ENCODE results near the gene PDE4B.
"Not testable (repeated sequence)": the region's sequence is repeated elsewhere in the genome, so short reads cannot be mapped to it uniquely, and the experiment has no call there.

Gene PDE4B

DNA sequence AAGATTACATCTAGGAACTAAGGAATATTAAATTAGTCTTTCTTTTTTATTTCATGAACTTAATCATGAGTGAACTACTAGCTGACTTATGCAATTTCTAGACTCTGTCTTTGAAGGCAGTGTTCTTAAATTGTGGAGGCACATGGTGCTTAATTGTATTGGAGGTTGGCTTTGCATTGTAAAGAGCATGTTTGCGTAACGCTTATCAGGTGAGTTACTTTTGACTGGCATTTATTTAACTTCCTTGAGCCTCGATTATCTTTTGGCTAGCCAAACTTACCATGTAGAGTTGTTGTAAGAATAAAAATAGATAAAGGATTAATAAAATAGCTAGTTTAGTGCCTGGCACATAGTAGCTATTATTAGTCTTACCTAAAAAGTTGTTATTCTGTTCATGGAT, 262.4 kb downstream of the PDE4B start:
- DNase-seq (ENCODE audit: low spot score) = no peak

DNA sequence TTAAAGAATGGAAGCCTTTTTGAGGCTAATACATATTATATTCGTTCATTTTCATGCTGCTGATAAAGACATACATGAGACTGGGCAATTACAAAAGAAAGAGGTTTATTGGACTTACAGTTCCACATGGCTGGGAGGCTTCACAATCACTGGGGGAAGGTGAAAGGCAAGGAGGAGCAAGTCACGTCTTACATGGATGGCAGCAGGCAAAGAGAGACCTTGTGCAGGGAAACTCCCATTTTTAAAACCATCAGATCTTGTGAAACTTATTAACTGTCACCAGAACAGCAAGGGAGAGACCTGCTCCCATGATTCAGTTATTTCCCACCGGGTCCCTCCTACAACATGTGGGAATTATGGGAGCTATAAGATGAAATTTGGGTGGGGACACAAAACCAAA, 264.8 kb downstream of the PDE4B start:
- DNase-seq (ENCODE audit: low spot score) = not testable (repeated sequence)

DNA sequence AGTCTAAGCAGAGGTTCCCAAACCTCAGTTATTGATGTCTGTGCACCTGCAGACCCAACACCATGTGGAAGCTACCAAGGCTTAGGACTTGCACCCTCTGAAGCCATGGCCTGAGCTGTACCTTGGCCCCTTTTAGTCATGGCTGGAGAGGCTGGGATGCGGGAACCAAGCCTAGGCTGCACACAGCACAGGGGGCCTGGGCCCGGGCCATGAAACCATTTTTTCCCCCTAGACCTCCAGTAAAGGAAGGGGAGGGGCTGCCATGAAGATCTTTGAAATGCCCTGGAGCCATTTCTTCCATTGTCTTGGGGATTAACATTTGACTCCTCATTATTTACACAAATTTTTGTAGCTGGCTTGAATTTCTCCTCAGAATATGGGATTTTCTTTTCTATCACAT, 265.9 kb downstream of the PDE4B start:
- no peak for DNase-seq (ENCODE audit: low spot score)

DNA sequence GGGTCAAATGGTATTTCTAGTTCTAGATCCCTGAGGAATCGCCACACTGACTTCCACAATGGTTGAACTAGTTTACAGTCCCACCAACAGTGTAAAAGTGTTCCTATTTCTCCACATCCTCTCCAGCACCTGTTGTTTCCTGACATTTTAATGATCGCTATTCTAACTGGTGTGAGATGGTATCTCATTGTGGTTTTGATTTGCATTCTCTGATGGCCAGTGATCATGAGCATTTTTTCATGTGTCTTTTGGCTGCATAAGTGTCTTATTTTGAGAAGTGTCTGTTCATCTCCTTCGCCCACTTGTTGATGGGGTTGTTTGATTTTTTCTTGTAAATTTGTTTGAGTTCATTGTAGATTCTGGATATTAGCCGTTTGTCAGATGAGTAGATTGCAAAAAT, 274.5 kb downstream of the PDE4B start:
- not testable (repeated sequence) for DNase-seq (ENCODE audit: low spot score)

DNA sequence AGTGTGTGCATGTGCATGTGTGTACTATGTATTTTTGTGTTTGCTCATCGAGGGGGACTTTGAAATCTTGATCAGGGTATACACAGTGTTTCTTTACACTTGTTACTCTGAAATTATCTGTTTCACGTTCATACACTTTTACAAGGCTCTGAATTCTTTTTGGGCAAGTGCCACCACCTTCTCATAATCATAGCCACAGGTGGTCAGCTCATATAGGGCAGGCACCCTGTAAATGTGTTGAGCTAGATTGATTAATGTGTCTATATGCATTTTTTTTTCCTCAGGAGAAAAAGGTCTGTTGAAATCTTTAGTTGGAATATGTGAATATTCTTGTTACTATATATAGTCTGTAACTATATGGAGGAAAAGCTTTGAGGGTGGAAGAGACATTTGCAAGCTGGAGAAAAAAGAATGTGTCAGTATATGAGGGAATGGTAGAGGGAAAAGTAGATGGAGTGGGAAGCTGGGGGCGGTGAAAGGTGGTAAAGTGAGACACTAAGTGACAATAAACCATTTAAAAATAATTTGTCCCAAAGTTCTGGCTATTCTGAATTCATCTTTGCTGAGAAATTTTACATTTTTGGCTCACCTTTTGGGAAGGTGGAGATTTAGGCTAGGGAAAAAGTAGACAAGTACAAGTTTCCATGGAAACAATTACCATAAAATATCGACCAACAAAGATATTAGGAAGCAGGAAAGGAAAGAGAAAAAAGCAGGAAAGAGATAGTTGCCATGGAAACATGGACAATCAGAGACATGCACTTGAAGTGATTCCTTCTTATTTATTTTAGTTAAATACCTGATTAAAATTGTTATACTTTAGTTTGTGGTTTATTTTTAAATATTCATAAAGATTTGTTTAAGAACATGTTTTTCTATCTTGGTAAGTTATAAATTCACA, 277.5 kb downstream of the PDE4B start:
- DNase-seq (ENCODE audit: low spot score) = no peak

DNA sequence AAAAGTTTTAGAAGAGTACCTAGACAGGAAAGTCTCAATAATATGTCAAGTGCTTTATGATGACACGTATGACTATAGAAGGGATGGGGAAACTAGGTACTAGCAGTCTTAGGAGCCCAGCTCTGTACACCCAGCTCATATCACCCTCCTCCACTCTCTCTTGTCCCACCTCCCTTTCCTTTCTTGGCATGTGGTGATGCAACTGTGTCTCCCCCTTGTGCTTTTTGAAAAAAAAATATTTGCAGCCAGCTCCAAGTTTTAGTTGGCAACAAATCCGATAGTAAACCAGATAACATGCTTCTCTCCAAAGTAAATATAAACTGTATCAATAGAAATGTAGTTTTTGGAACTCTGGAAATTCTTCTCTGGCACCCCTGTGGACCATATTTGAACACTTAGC, 280.7 kb downstream of the PDE4B start:
- DNase-seq (ENCODE audit: low spot score) = no peak

DNA sequence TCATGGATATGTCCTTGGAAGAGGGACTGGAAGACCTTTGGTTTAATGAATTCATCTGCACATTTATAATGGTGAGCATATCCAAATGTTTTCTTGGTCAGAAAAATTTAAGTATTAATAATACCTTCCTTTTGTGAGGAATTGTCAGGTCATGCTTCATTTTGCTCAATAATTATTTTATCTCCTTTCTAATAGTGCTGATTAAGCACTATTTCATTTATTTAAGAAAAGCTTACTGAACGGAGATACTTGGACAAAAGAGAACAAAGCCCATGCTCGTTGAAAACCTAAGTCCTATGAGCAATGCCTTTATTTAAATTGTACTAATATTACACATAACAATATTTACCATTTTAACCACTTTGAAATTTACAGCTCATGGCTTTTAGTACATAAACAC, 281.5 kb downstream of the PDE4B start:
- no peak for DNase-seq (ENCODE audit: low spot score)

DNA sequence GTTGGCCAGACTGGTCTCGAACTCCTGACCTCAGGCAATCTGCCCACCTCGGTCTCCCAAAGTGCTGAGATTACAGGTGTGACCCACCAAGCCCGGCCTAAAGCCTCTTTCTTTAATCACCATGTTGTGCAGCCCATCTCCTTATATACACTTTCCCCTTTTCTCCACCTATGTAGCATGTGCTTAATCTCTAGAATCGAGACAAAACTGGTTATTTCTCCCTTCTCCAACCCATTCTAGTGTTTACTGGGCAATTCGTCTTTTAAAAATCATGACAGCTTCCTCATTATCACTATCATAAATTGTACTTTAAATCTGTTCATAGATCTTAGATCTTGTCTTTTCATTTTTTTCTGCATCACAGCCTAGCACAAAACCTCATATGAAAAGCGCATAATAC, 285.7 kb downstream of the PDE4B start:
- no peak for DNase-seq (ENCODE audit: low spot score)

DNA sequence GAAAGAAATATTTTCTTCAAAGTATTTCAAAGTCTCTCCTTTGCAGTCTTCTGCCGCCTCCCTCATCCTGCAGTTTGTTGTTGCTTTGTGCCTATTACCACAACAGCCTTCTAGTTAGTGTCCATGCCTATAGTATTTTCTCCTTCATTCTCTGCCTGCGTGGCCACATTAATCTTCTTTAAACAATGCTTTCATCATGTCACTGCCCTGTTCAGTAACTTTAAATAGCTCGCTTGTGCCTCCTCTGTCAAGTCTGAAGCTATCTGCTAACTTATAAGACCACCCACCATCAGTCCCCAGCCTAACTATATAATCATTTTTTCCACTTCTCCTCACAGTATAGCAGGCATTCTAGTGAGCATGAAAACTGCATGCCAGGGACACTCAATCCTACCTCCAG, 290.3 kb downstream of the PDE4B start:
- no peak for DNase-seq (ENCODE audit: low spot score)

DNA sequence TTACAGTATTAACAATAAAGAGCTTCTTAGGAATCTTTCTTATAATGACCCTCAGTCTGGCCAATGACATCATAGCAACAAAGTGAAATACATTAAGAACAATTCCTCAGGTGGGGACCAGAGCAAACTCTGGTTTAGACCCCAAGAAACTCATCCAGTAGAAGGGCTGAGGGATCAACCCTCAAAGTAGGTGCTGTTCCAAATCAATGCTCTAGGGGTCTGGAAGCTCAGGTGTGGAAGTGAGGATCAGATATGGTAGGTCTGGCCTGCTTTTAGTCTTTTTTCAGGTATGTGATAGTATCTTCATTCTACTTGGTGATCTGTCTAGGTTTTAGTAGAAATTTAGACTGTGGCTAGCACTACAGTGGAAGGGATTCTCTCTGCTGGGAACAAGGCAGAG, 291.7 kb downstream of the PDE4B start:
- DNase-seq (ENCODE audit: low spot score) = no peak

DNA sequence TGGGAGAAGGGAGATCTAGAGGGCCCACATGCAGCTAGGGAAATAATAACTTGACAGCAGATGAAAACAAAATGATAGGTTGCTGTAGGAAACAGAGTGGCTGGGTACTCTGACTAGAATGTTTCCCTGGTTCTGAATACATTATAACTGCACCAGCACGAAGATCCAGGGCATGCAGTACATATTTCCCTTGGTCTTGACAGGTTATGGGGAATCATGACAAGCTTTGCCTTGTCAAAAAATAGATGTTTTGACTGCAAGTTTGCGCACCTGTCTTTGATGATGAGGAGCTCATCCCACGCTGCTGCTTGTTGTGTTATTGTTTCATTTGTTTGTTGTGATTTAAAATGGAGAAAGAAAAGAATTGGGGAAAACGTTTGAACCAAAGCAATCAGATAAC, 292.9 kb downstream of the PDE4B start:
- no peak for DNase-seq (ENCODE audit: low spot score)

DNA sequence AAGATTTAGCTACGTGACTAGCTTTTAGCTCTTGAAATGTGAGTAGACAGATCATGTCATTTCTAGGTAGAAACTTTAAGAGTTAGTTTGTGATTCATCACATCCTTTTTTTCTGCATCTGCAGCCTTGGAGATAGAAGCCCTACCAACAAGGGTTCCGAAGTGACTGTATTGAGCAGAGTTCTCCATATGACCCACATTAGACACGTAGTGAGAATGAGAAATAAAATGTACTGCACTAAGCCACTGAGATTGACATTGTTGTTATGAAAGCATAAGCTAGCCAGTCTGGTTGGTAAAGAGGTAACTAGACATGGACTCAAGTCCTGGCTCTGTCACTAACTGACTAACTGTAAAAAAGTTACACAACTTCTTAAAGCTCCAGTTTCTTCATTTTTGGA, 296.1 kb downstream of the PDE4B start:
- DNase-seq (ENCODE audit: low spot score) = no peak

DNA sequence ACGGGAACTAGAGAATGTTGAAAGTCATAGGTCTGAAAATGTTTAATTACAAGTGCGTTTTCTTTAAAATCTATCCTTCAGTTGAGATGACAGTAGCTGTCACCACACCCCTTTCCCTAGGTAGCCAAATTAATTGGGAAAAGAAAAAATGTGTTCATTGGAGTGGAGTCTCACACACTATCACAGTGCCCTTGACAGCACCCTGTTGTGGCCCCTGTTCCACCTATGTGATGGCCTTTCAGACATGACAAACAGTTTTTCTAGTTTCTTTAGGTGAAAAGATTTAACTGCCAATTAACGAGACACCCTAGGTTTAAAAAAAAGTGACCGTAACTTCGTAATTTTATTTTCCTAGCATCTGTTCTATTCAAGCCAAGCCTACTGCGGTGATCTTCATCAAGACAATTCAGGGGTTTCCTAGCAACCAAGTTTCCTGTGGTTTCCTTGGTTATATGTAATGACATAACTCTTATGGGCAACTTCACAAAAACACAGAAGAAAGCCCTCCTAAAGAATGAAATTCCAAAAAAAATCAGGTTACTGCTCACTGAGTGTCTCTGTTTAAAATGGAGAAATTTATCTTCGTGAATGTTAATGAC, 298.3 kb downstream of the PDE4B start:
- no peak for DNase-seq (ENCODE audit: low spot score)

DNA sequence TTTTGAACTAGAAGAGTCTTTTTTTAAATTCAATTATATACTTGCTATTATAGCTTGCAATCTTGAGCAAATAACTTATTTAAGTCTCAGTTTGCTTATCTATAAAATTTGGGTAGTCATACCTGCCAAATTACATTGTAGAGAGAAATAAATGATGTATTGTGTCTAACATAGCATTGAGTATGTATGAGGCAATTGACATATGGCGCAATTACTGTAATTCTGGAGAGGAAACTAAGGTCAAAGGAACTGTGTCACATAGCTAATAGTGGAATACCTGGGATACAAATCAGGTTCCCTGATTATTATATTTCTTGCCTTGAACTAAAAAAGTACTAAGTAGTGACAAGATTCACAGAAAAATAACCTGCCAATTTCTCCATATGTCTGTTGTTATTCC, 302.5 kb downstream of the PDE4B start:
- DNase-seq (ENCODE audit: low spot score) = no peak

DNA sequence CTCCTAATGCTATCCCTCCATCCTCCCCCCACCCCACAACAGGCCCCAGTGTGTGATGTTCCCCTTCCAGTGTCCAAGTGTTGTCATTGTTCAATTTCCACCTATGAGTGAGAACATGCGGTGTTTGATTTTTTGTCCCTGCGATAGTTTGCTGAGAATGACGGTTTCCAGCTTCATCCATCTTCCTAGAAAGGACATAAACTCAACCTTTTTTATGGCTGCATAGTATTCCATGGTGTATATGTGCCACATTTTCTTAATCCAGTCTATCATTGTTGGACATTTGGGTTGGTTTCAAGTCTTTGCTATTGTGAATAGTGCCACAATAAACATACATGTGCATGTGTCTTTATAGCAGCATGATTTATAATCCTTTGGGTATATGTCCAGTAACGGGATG, 308.3 kb downstream of the PDE4B start:
- DNase-seq (ENCODE audit: low spot score) = not testable (repeated sequence)

DNA sequence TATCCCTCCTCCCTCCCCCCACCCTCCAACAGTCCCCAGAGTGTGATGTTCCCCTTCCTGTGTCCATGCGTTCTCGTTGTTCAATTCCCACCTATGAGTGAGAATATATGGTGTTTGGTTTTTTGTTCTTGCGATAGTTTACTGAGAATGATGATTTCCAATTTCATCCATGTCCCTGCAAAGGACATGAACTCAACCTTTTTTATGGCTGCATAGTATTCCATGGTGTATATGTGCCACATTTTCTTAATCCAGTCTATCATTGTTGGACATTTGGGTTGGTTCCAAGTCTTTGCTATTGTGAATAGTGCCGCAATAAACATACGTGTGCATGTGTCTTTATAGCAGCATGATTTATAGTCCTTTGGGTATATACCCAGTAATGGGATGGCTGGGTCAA, 311.4 kb downstream of the PDE4B start:
- not testable (repeated sequence) for DNase-seq (ENCODE audit: low spot score)

DNA sequence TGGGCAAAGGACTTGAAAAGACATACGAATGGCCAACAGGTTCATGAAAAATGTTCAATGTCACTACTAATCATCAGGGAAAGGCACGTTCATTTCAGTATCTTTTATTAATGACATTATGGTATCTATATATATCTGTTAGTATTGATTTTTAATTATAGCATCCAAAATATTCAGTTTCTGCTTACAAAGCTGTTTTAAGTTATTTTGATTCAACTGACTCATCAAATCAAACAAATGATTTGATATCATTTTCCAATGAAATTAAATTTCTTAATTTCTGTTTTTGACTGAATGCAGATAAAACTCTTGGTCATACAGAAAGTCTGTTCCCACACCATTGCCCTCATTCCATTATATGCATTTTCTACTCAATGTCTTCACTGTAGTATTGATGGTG, 315.9 kb downstream of the PDE4B start:
- no peak for DNase-seq (ENCODE audit: low spot score)

DNA sequence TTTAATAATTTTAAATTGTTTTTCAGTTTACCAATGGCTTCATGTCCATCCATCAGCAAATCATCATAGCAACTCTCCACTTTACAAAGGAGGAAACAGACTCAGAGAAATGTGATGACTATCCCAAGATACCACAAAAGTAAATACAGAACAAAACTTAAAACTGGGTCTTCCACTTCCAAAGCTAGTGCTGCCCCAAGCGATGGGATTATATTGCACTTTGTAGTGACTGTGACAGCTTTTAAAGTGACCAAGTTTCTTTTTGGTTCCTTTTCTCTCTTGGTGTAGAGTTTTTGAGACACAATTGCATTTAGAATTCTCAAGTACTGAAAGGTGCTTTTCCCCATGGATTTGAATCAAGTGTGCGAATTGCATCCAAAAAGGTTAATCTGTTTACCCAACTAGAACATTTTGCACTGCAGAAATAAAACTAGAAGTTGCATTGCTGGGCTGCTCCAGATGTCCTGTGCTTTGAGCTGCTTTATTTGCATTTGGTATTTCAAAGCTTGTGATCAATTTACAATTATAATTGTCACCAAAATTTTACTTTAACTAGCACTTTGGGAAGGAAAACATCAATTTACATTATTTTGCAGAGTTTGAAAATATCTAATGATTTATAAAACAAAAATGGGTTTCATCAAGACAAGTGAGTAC, 320.2 kb downstream of the PDE4B start:
- DNase-seq (ENCODE audit: low spot score) = no peak

DNA sequence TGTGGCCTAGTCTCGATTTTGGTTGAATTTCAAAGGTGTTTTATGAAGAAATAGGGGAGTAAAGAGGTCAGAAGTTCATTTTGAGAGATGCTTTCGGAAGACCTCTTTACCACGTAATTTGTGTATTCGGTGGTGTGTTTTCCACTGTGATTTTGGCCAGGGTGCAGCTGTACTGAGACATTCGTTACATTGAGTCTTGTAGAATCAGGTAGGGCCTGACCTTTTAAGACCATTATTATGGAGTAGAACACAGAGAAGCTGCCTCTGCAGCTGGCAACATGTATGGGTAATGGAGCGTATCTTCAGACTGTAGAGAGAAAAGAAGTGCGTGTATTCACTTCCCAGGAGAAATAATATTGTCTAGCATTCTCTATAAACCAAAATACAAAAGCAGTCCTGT, 326.5 kb downstream of the PDE4B start:
- DNase-seq (ENCODE audit: low spot score) = no peak

DNA sequence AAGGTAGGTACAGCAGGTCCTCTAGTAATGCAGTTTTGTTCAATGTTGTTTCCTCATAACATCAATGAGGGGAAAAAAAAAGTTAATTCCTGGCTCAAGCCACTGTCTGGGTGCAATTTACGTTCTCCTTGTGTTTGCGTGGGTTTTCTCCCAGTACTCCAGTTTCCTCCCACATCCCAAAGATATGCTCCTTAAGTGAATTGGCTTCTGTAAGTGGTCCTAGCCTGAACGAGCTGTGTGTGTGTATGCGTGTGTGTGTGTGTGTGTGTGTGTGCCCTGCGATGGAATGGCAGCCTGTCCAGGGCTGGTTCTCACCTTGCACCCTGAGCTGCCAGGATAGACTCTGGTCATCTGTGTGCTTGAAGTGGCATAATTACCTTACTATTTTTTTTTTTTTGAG, 332.0 kb downstream of the PDE4B start:
- no peak for DNase-seq (ENCODE audit: low spot score)

DNA sequence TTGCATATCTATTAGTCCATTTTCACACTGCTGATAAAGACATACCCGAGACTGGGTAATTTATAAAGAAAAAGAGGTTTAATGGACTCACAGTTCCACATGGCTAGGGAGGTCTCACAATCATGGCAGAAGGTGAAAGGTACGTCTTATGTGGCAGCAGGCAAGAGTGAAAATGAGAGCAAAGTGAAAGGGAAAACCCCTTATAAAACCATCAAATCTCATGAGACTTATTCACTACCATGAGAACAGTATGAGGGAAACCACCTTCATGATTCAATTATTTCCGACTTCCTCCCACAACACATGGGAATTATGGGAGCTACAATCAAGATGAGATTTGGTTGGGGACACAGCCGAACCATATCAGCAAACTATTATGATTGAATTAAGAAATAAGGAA, 335.9 kb downstream of the PDE4B start:
- not testable (repeated sequence) for DNase-seq (ENCODE audit: low spot score)

DNA sequence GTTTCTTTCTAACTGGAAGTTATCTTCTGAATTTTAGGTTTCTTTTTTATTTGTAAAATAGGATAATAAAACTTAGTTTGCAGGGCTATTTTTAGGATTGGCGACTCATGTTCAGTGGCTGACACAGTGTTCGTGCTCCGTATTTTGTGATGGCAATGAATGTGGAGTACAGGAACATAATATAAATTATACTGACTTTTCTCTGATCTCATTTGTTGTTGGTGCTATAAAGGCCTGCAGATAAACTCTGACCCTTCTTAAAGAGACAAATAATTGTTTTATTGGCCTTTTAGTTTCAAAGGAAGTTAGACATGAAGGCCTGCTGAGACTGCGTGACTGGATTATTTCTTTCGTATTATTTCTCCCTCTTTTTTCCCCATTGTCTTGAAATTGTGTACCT, 339.6 kb downstream of the PDE4B start:
- no peak for DNase-seq (ENCODE audit: low spot score)

DNA sequence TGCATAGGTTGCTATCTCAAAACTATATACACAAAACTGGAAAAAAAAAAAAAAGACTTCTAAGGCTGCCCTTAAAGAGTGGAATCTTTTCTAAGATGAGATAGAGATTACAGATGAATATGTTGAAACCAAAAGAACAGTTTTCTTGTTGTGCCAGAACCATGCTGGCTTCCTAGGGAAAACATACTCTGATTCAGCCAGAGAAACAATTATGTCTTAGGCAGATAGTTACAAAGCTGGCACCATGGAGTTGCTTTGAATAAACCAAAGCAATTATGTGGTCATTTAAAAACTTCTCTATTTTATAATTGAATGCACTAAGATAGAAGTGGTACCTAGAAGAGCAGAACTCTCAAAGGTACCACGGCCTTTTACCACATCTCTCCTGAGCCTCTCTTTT, 341.3 kb downstream of the PDE4B start:
- no peak for DNase-seq (ENCODE audit: low spot score)

Measured in CD4-positive, alpha-beta T cell treated with Interleukin-2 at 100 ng/mL for 4 hours (primary cell).